Measurements from ENCODE around the gene TNF.

DNA sequence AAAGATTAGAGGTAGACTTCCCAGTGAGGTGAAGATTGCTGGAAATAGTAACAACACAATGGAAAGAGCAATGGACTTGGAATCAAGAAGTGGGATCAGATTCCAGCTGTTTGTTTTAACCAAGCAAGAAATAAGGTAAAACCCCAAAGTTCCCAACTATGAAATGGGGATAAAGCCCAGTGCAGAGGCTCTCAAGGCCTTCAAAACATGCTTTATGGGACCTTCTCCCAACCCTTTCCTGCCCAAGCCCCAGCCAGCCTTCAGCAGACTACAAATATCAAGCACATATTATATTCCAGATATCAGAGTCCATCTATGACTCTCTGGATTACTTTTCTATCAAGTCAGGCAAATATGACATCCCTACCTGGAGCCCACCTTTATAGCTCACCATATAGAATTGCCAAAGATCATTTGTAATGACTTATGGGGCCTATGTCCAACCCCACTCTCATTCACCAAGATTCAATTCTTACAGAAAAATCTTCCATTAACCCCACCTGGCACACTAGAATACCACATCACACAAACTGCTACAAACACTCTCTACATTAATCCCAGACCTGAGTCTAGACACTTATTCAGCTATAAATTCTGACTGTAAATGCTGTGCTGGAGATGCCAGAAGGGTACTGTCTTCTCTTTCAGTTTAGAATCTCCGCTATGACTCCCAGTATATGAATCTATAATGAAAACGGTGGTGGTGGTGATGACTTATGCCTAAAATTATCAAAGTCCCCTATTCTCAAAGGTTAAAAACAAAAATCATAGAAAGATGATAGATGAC lies 39.6 kb upstream of the TNF start:
- TF ChIP-seq CTCF (IDR thresholded peaks at IDR 0.05) = no peak
- no peak for TF ChIP-seq POLR2A (IDR thresholded peaks at IDR 0.05)
